Ishikawa (cell line): ENCODE data around the gene TAF15.

Source experiments
- EGR1 ChIP-seq: IDR thresholded peaks from 2 replicates; pipeline ENCODE4 v1.6.1; 2012
- EP300 ChIP-seq: IDR thresholded peaks from 2 replicates; pipeline ENCODE4 v1.6.1; 2012; ENCODE audit warnings: borderline replicate concordance
- NFIC ChIP-seq: IDR thresholded peaks from 2 replicates; pipeline ENCODE4 v1.6.1; 2012
- REST ChIP-seq: IDR thresholded peaks from 2 replicates; pipeline ENCODE4 v1.6.1; 2012; ENCODE audit warnings: low read depth, mild to moderate bottlenecking
- YY1 ChIP-seq: IDR thresholded peaks from 2 replicates; pipeline ENCODE4 v1.6.1; 2012; ENCODE audit warnings: low read depth

GRCh38 chr17:35879773-35880654 lies 70.7 kb downstream of the TAF15 start, which contains the start of gene CCL5:
- TF ChIP-seq YY1 (no peak), EGR1 (no peak), EP300 (no peak), NFIC (no peak), REST (no peak)
